ENCODE measurements around the gene GPR45.

Gene GPR45

GRCh38 chr2:105237045-105237765 lies 4.3 kb upstream of the GPR45 start:
- no peak overlapping the region for H3K4me2 ChIP-seq

GRCh38 chr2:105238664-105239240 lies 2.8 kb upstream of the GPR45 start:
- Histone ChIP-seq H3K27me3 (no peaks in the 10 kb centered on the region), H3K4me3 (no peak overlapping the region), H3K9me3 (replicated peaks in 1 of 11) (no peaks in the 10 kb centered on the region), H3K36me3 (no peaks in the 10 kb centered on the region), H4K20me1 (0 out of 22 replicates have a peak, but pooled peaks cover 0 to 12% (median 0%) of the 10 kb centered on the region in 11 experiments), H3K9ac (peak overlapping the region in 1 of 11 experiments; percentile 28; a peak in 1 of 22 replicates), H3K4me2 (peak overlapping the region in 10 of 11 experiments; percentile 8 to 46 (median 28); a peak in 16 of 22 replicates), H3K4me1 (peaks cover 6 to 18% (median 10%) of the 10 kb centered on the region in 10 experiments; a peak in 18 of 20 replicates), H3K27ac (no peak overlapping the region)
- TF ChIP-seq Cebpa-rat (IDR thresholded peaks at IDR 0.05), result no peak

More at GRCh38 chr2:105237045-105237765, 4.3 kb upstream of the GPR45 start:
- TF ChIP-seq Cebpa-rat (IDR thresholded peaks at IDR 0.05), result no peak
- 0 out of 22 replicates have a peak, but pooled peaks cover 0 to 12% (median 0%) of the 10 kb centered on the region in 11 experiments for H4K20me1 ChIP-seq
- no peak overlapping the region for H3K4me3 ChIP-seq
- H3K9me3 ChIP-seq (replicated peaks in 1 of 11), result no peaks in the 10 kb centered on the region
- no peak overlapping the region for H3K9ac ChIP-seq
- H3K27ac ChIP-seq, result peak overlapping the region in 2 of 11 experiments; percentile 21 to 38; a peak in 2 of 22 replicates
- H3K27me3 ChIP-seq, result no peaks in the 10 kb centered on the region
- H3K4me1 ChIP-seq, result peaks cover 9 to 20% (median 15%) of the 10 kb centered on the region in 10 experiments; a peak in 19 of 20 replicates
- no peaks in the 10 kb centered on the region for H3K36me3 ChIP-seq

GRCh38 chr2:105239924-105240323 lies 1.6 kb upstream of the GPR45 start:
- Histone ChIP-seq H3K27me3 (no peaks in the 10 kb centered on the region), H3K9me3 (replicated peaks in 1 of 11) (no peaks in the 10 kb centered on the region), H3K36me3 (no peaks in the 10 kb centered on the region), H3K4me3 (no peak overlapping the region), H3K27ac (no peak overlapping the region), H3K9ac (no peak overlapping the region), H3K4me2 (no peak overlapping the region), H4K20me1 (0 out of 22 replicates have a peak, but pooled peaks cover 0 to 12% (median 0%) of the 10 kb centered on the region in 11 experiments), H3K4me1 (peaks cover 6 to 18% (median 10%) of the 10 kb centered on the region in 10 experiments; a peak in 18 of 20 replicates)
- TF ChIP-seq Cebpa-rat (IDR thresholded peaks at IDR 0.05), result no peak

- no peak overlapping the region for H3K4me2 ChIP-seq
- H3K4me3 ChIP-seq, result no peak overlapping the region
- H3K27ac ChIP-seq, result no peak overlapping the region
- peaks cover 6 to 10% (median 9%) of the 10 kb centered on the region in 10 experiments; a peak in 18 of 20 replicates for H3K4me1 ChIP-seq
- no peak for TF ChIP-seq Cebpa-rat (IDR thresholded peaks at IDR 0.05)
- no peaks in the 10 kb centered on the region for H3K9me3 ChIP-seq (replicated peaks in 1 of 11)
- no peaks in the 10 kb centered on the region for H3K36me3 ChIP-seq
- no peak overlapping the region for H3K9ac ChIP-seq
- H4K20me1 ChIP-seq, result 0 out of 22 replicates have a peak, but pooled peaks cover 0 to 1% (median 0%) of the 10 kb centered on the region in 11 experiments
- no peaks in the 10 kb centered on the region for H3K27me3 ChIP-seq
Observed at GRCh38 chr2:105242286-105242993, 897 bp downstream of the GPR45 start.

GRCh38 chr2:105243961-105244360 lies 2.4 kb downstream of the GPR45 start:
- Histone ChIP-seq H3K9ac (no peak overlapping the region), H3K9me3 (replicated peaks in 1 of 11) (peaks cover 0 to 5% (median 0%) of the 10 kb centered on the region in 11 experiments; a peak in 1 of 22 replicates), H3K36me3 (no peaks in the 10 kb centered on the region), H3K4me2 (no peak overlapping the region), H3K4me1 (peaks cover 0 to 2% (median under 1%) of the 10 kb centered on the region in 10 experiments; a peak in 7 of 20 replicates), H3K4me3 (no peak overlapping the region), H4K20me1 (no peaks in the 10 kb centered on the region), H3K27ac (no peak overlapping the region), H3K27me3 (no peaks in the 10 kb centered on the region)
- no peak for TF ChIP-seq Cebpa-rat (IDR thresholded peaks at IDR 0.05)

- Histone ChIP-seq H4K20me1 (no peaks in the 10 kb centered on the region), H3K27ac (no peak overlapping the region), H3K4me1 (no peaks in the 10 kb centered on the region), H3K4me3 (no peak overlapping the region), H3K36me3 (no peaks in the 10 kb centered on the region), H3K27me3 (no peaks in the 10 kb centered on the region), H3K9ac (no peak overlapping the region), H3K9me3 (replicated peaks in 1 of 11) (peaks cover 0 to 5% (median 0%) of the 10 kb centered on the region in 11 experiments; a peak in 1 of 22 replicates), H3K4me2 (no peak overlapping the region)
- TF ChIP-seq Cebpa-rat (IDR thresholded peaks at IDR 0.05), result no peak
Observed at GRCh38 chr2:105244451-105244850, 2.9 kb downstream of the GPR45 start.

GRCh38 chr2:105248316-105249070 lies 7.0 kb downstream of the GPR45 start:
- H3K36me3 ChIP-seq, result no peaks in the 10 kb centered on the region
- H3K4me2 ChIP-seq, result no peak overlapping the region
- no peaks in the 10 kb centered on the region for H3K4me1 ChIP-seq
- H3K27me3 ChIP-seq, result no peaks in the 10 kb centered on the region
- no peak overlapping the region for H3K9ac ChIP-seq
- H3K9me3 ChIP-seq (replicated peaks in 1 of 11), result peaks cover 0 to 5% (median 0%) of the 10 kb centered on the region in 11 experiments; a peak in 5 of 22 replicates
- H3K4me3 ChIP-seq, result no peak overlapping the region
- no peak for TF ChIP-seq Cebpa-rat (IDR thresholded peaks at IDR 0.05)
- no peaks in the 10 kb centered on the region for H4K20me1 ChIP-seq
- no peak overlapping the region for H3K27ac ChIP-seq

- Histone ChIP-seq H3K9me3 (replicated peaks in 1 of 11) (peaks cover 0 to 5% (median 0%) of the 10 kb centered on the region in 11 experiments; a peak in 5 of 22 replicates), H3K4me2 (no peak overlapping the region), H3K9ac (no peak overlapping the region), H3K27me3 (no peaks in the 10 kb centered on the region), H3K4me1 (peaks cover 0 to 3% (median 0%) of the 10 kb centered on the region in 10 experiments; a peak in 1 of 20 replicates), H3K4me3 (no peak overlapping the region), H4K20me1 (no peaks in the 10 kb centered on the region), H3K27ac (no peak overlapping the region), H3K36me3 (no peaks in the 10 kb centered on the region)
- TF ChIP-seq Cebpa-rat (IDR thresholded peaks at IDR 0.05), result no peak
Observed at GRCh38 chr2:105249181-105249580, 7.6 kb downstream of the GPR45 start.

Data from BLaER1 treated with 17β-estradiol and CSF1 and Interleukin-3, amounts not matched to agents 10 nM and 100 nM (cell line).